H1 (cell line): ENCODE data around the gene KATNAL2. TPM values are rescaled to one million over a fixed set of nuclear protein-coding genes. Genes with fewer than 3 reads are reported as not detected.

Source experiments
- CTCF ChIA-PET: fragments of 300-600 bp; sonication (Branson Sonifier 250); formaldehyde crosslinking; loops from one replicate; lab custom pipeline; 2021; ENCODE audit not compliant: partially characterized antibody; lab: Charles Lee
- POLR2A ChIA-PET: fragments of 300-600 bp; sonication (Branson Sonifier 250); formaldehyde crosslinking; loops from one replicate; lab custom pipeline; 2021; ENCODE audit warnings: inconsistent platforms; ENCODE audit not compliant: partially characterized antibody; lab: Charles Lee
- DNase-seq, 2 experiments: peaks; one replicate each; pipeline versions ENCODE4 v3.0.0 to v3.0.0-alpha.2; 2010 to 2022; ENCODE audit warnings: low spot score in 2 of 2, low read depth in 1 of 2, mixed read lengths in 1 of 2
- FAIRE-seq: peaks from 2 replicates; lab custom pipeline; 2011; peaks lifted over from hg19 to GRCh38; lab: Jason Lieb, UNC
- H2AFZ ChIP-seq: 2 replicates; pipeline ENCODE4 v1.8.1; 2012; ENCODE audit warnings: low read length, inconsistent platforms
- H2AK5ac ChIP-seq: 2 replicates; pipeline ENCODE4 v1.6.1; 2013; ENCODE audit warnings: low read depth, low read length
- H2BK120ac ChIP-seq: replicated peaks from 2 replicates; pipeline ENCODE3; 2013; ENCODE audit warnings: low read depth, low read length, inconsistent platforms
- H2BK12ac ChIP-seq: 2 replicates; pipeline ENCODE4 v1.6.1; 2013; ENCODE audit warnings: low read depth, low read length
- H2BK15ac ChIP-seq: 2 replicates; pipeline ENCODE4 v1.6.1; 2013; ENCODE audit warnings: low read length
- H2BK20ac ChIP-seq: 2 replicates; pipeline ENCODE4 v1.6.1; 2013; ENCODE audit warnings: low read length
- H2BK5ac ChIP-seq: 2 replicates; pipeline ENCODE4 v1.6.1; 2013; ENCODE audit warnings: low read depth, low read length
- H3K14ac ChIP-seq: 2 replicates; pipeline ENCODE4 v1.6.1; 2013; ENCODE audit warnings: inconsistent platforms; ENCODE audit not compliant: insufficient read length
- H3K18ac ChIP-seq: 2 replicates; pipeline ENCODE4 v1.6.1; 2013; ENCODE audit warnings: low read length; ENCODE audit errors: extremely low read depth
- H3K23ac ChIP-seq: 2 replicates; pipeline ENCODE4 v1.6.1; 2013; ENCODE audit warnings: inconsistent platforms; ENCODE audit not compliant: insufficient read length
- H3K23me2 ChIP-seq: 2 replicates; pipeline ENCODE4 v1.6.1; 2013; ENCODE audit warnings: low read depth, low read length
- H3K27ac ChIP-seq: 2 replicates; pipeline ENCODE4 v1.6.1; 2011; ENCODE audit warnings: low read depth, low read length, inconsistent platforms
- H3K27me3 ChIP-seq, 4 experiments: replicated peaks in 1 of 4; 1 replicate in 1 of 4; 2 replicates in 3 of 4; pipeline versions ENCODE4 v1.6.1 to v1.8.1; 2011 to 2013; ENCODE audit warnings: low read length in 3 of 4, mild to moderate bottlenecking in 3 of 4, inconsistent platforms in 2 of 4, mixed read lengths in 2 of 4, moderate library complexity in 1 of 4; ENCODE audit not compliant: control insufficient read depth in 3 of 4, insufficient read depth in 3 of 4; ENCODE audit errors: extremely low read depth in 1 of 4
- H3K36me3 ChIP-seq, 4 experiments: 2 replicates each; pipeline versions ENCODE4 v1.6.1 to v1.8.1; 2011 to 2013; ENCODE audit warnings: mild to moderate bottlenecking in 4 of 4, low read length in 3 of 4, moderate library complexity in 2 of 4, control low read depth in 1 of 4, inconsistent platforms in 1 of 4; ENCODE audit not compliant: insufficient read depth in 4 of 4, control insufficient read depth in 2 of 4
- H3K4ac ChIP-seq: replicated peaks from 2 replicates; pipeline ENCODE3; 2013; ENCODE audit warnings: low read length, low read depth, mixed read lengths, inconsistent platforms; ENCODE audit not compliant: insufficient read length
- H3K4me1 ChIP-seq, 4 experiments: replicated peaks in 1 of 4; 1 replicate in 1 of 4; 2 replicates in 3 of 4; pipeline versions ENCODE4 v1.6.1 to v1.8.1; 2011 to 2013; ENCODE audit warnings: low read length in 3 of 4, inconsistent platforms in 2 of 4, mixed read lengths in 1 of 4; ENCODE audit not compliant: insufficient read depth in 4 of 4, control insufficient read depth in 3 of 4
- H3K4me2 ChIP-seq, 2 experiments: 2 replicates each; pipeline versions ENCODE4 v1.6.1 to v1.8.1; 2011 to 2013; ENCODE audit warnings: low read depth in 2 of 2, low read length in 2 of 2, control low read depth in 1 of 2, inconsistent platforms in 1 of 2, mild to moderate bottlenecking in 1 of 2; ENCODE audit not compliant: insufficient read depth in 1 of 2
- H3K4me3 ChIP-seq, 4 experiments: fragments of 200-600, 300-600 bp in 1 of 4; sonication (generic), shearing (Covaris generic), sonication (Bioruptor Twin) in 1 of 4; 2 replicates each; pipeline versions ENCODE4 v1.5.1 to v1.8.1; 2011 to 2016; ENCODE audit warnings: low read length in 4 of 4, low read depth in 3 of 4, control low read depth in 2 of 4, inconsistent platforms in 2 of 4, mild to moderate bottlenecking in 2 of 4, mixed read lengths in 1 of 4, moderate library complexity in 1 of 4; ENCODE audit not compliant: insufficient read depth in 2 of 4; ENCODE audit errors: extremely low read depth in 1 of 4
- H3K56ac ChIP-seq: replicated peaks from 2 replicates; pipeline ENCODE3; 2013; ENCODE audit warnings: low read depth, mild to moderate bottlenecking, mixed read lengths, low read length, inconsistent platforms; ENCODE audit not compliant: insufficient read length
- H3K79me1 ChIP-seq: 2 replicates; pipeline ENCODE4 v1.6.1; 2013; ENCODE audit warnings: low read depth, low read length, control low read depth
- H3K79me2 ChIP-seq, 2 experiments: 2 replicates each; pipeline versions ENCODE4 v1.6.1 to v1.8.1; 2012 to 2013; ENCODE audit warnings: low read length in 2 of 2, mild to moderate bottlenecking in 2 of 2, inconsistent platforms in 1 of 2; ENCODE audit not compliant: insufficient read depth in 2 of 2, control insufficient read depth in 1 of 2
- H3K9ac ChIP-seq, 4 experiments: replicated peaks in 1 of 4; 1 replicate in 1 of 4; 2 replicates in 3 of 4; pipeline versions ENCODE4 v1.6.1 to v1.8.1; 2011 to 2013; ENCODE audit warnings: low read depth in 3 of 4, low read length in 3 of 4, control low read depth in 2 of 4, mild to moderate bottlenecking in 2 of 4, moderate library complexity in 2 of 4, inconsistent platforms in 1 of 4; ENCODE audit errors: extremely low read depth in 1 of 4
- H3K9me3 ChIP-seq, 2 experiments: 2 replicates each; pipeline versions ENCODE4 v1.6.1 to v1.8.1; 2012 to 2013; ENCODE audit warnings: mild to moderate bottlenecking in 2 of 2, moderate library complexity in 2 of 2, control low read depth in 1 of 2, inconsistent platforms in 1 of 2, low read depth in 1 of 2, low read length in 1 of 2, mixed read lengths in 1 of 2; ENCODE audit not compliant: insufficient read depth in 2 of 2
- H4K20me1 ChIP-seq, 2 experiments: replicated peaks in 1 of 2; 2 replicates each; pipeline versions ENCODE3 to v1.8.1; 2011 to 2013; ENCODE audit warnings: inconsistent platforms in 2 of 2, low read length in 2 of 2, mild to moderate bottlenecking in 1 of 2; ENCODE audit not compliant: insufficient read depth in 2 of 2, control insufficient read depth in 1 of 2
- H4K5ac ChIP-seq: 2 replicates; pipeline ENCODE4 v1.6.1; 2013; ENCODE audit warnings: low read length, low read depth, mixed read lengths, inconsistent platforms; ENCODE audit not compliant: insufficient read length
- H4K8ac ChIP-seq: 2 replicates; pipeline ENCODE4 v1.8.0; 2013; ENCODE audit warnings: mild to moderate bottlenecking, moderate library complexity, low read length, inconsistent platforms; ENCODE audit not compliant: insufficient read depth; ENCODE audit errors: extremely low read depth
- H4K91ac ChIP-seq: replicated peaks from 2 replicates; pipeline ENCODE3; 2013; ENCODE audit warnings: low read length, mixed read lengths, inconsistent platforms; ENCODE audit not compliant: insufficient read length
- ATF3 ChIP-seq: IDR thresholded peaks from 2 replicates; pipeline ENCODE4 v1.6.1; 2011; ENCODE audit warnings: low read depth, mild to moderate bottlenecking, low read length; ENCODE audit not compliant: insufficient read depth
- CBX8 ChIP-seq: fragments of 300-800, 300-1000 bp; sonication (generic); IDR thresholded peaks from 2 replicates; pipeline ENCODE4 v1.7.1; 2016; ENCODE audit warnings: low read depth, low read length, borderline replicate concordance
- GTF2F1 ChIP-seq: IDR thresholded peaks from 2 replicates; pipeline ENCODE4 v1.6.1; 2012; ENCODE audit warnings: low read depth, low read length, improper control_type of control experiment, borderline replicate concordance
- HDAC2 ChIP-seq, 2 experiments: fragments of 300-600 bp in 1 of 2; sonication (generic) in 1 of 2; IDR thresholded peaks; 2 replicates each; pipeline ENCODE4 v1.6.1; 2011 to 2012; ENCODE audit warnings: low read depth in 2 of 2, low read length in 2 of 2, mild to moderate bottlenecking in 2 of 2, moderate library complexity in 2 of 2, borderline replicate concordance in 1 of 2, inconsistent platforms in 1 of 2
- NANOG ChIP-seq: IDR thresholded peaks from 2 replicates; pipeline ENCODE4 v1.6.1; 2011; ENCODE audit warnings: low read length, low read depth, mild to moderate bottlenecking, inconsistent platforms; ENCODE audit not compliant: insufficient read depth, poor library complexity, severe bottlenecking
- YY1 ChIP-seq: IDR thresholded peaks from 2 replicates; pipeline ENCODE4 v1.6.1; 2011; ENCODE audit warnings: low read depth, mild to moderate bottlenecking, low read length
- WGBS, 2 experiments: shearing (Covaris generic) in 1 of 2; methylation state at CpG; one replicate each; pipeline versions ENCODE4 v1.1.6 to v1.1.7; 2013 to 2015; ENCODE audit warnings: low lambda C conversion rate in 2 of 2, mixed read lengths in 2 of 2, inconsistent platforms in 1 of 2, low coverage in 1 of 2, missing lambda C conversion rate in 1 of 2; ENCODE audit not compliant: insufficient replicate concordance in 2 of 2, insufficient coverage in 1 of 2, insufficient read length in 1 of 2; ENCODE audit errors: extremely low coverage in 1 of 2, missing lambda C conversion rate in 1 of 2; 5-methylcytosine and 5-hydroxymethylcytosine counted together
- polyA plus RNA-seq, 7 experiments: library from polyadenylated mRNA; depleted of rRNA in 3 of 7; stranded (reverse) in 5 of 7; unstranded in 2 of 7; fragments of >200 nt in 5 of 7; fragments of 200-250 nt in 2 of 7; gene quantifications; 1 replicate in 5 of 7; 2 replicates in 1 of 7; 4 replicates in 1 of 7; pipeline versions ENCODE4 v1.2.1 to v1.2.3, GENCODE V29; 2011 to 2013; ENCODE audit warnings: missing spikeins in 2 of 7, mixed read lengths in 2 of 7
- total RNA-seq: library from RNA; stranded (reverse); fragmentation: NEBNext Ultra II Directional; extraction: Animal tissue kit (Norgen Biotek cat#: 25700); gene quantifications from 2 replicates; pipeline ENCODE4 v1.2.1, GENCODE V29; 2021

The KATNAL2 gene
- total and polyA plus RNA-seq, 2 of the 8 experiments (the other 6 are each of a cell fraction or from before 2014, with no cell fraction given), result 10.0 to 15.2 TPM

- FAIRE-seq, result no peak
These were observed 35.8 kb downstream of the KATNAL2 start for GRCh38 chr18:46953195-46953594.

More at GRCh38 chr18:46953195-46953594, 35.8 kb downstream of the KATNAL2 start:
- Histone ChIP-seq H3K79me2 (no peaks in the 10 kb centered on the region), H3K79me1 (no peaks in the 10 kb centered on the region), H2AK5ac (no peak overlapping the region), H3K27ac (no peak overlapping the region), H2AFZ (no peak overlapping the region), H2BK20ac (no peak overlapping the region), H3K36me3 (no peaks in the 10 kb centered on the region), H3K56ac (no peak overlapping the region), H3K9ac (no peak overlapping the region), H2BK12ac (no peak overlapping the region), H3K4me1 (no peaks in the 10 kb centered on the region), H3K23ac (no peak overlapping the region), H3K9me3 (no peaks in the 10 kb centered on the region), H4K5ac (no peak overlapping the region), H4K91ac (no peak overlapping the region), H3K18ac (no peak overlapping the region), H4K8ac (0 out of 2 replicates have a peak overlapping the region, but pooled peaks have one; percentile 14), H3K14ac (no peak overlapping the region), H3K23me2 (no peaks in the 10 kb centered on the region), H3K27me3 (no peaks in the 10 kb centered on the region), H3K4me3 (no peak overlapping the region), H2BK5ac (no peak overlapping the region), H2BK15ac (no peak overlapping the region), H3K4me2 (no peak overlapping the region), H3K4ac (no peak overlapping the region), H4K20me1 (no peaks in the 10 kb centered on the region), H2BK120ac (no peak overlapping the region)
- ChIA-PET POLR2A (no interaction called here), CTCF (no interaction called here)
- WGBS, 2 experiments, result 92% methylated on average over 5 of the region's 5 CpGs; no CpG with 5 or more reads in 1 of the 2 experiments
- DNase-seq, result no peak
- TF ChIP-seq NANOG, result no peak
- TF ChIP-seq YY1, result no peak
- TF ChIP-seq HDAC2 (IDR thresholded peaks at IDR 0.05; ENCODE audit: borderline replicate concordance in 1 of 2, low read depth in 2 of 2, low read length in 2 of 2), result no peak
- no peak for TF ChIP-seq ATF3
- TF ChIP-seq GTF2F1, result no peak
- TF ChIP-seq CBX8, result no peak
